K562 (cell line): ENCODE data around the gene CRLF3. TPM values are rescaled to one million over a fixed set of nuclear protein-coding genes. Genes with fewer than 3 reads are reported as not detected.

Source experiments
- ATAC-seq: fragments of 200-7000 bp; cut with Tn5 transposase; 3 replicates; pipeline ENCODE4 v1.9.1; 2020; ENCODE audit warnings: moderate library complexity
- BruUV-seq: library from RNA; stranded (reverse); fragments of 400-500 nt; replicated peaks from 2 replicates; lab custom pipeline; 2021; lab: Mats Ljungman, UMichigan
- CTCF ChIA-PET: fragments of 300-600 bp; formaldehyde crosslinking; extraction: SDS; loops from one replicate; lab custom pipeline; 2021; ENCODE audit warnings: low intra/inter-chr PET ratio; lab: Yijun Ruan, JAX
- POLR2A ChIA-PET: fragments of 300-600, 350-650 bp; sonication (Branson Sonifier 250); formaldehyde crosslinking; extraction: SDS; loops from one replicate; lab custom pipeline; 2021; ENCODE audit warnings: antibody characterized with exemption, inconsistent platforms; lab: Yijun Ruan, JAX
- DNase-seq, 4 experiments: peaks; one replicate each; pipeline versions ENCODE4 v3.0.0 to v3.0.0-alpha.2; 2011 to 2018; ENCODE audit warnings: low spot score in 3 of 4, mixed read lengths in 3 of 4; ENCODE audit errors: extremely low read depth in 1 of 4
- FAIRE-seq: peaks from 2 replicates; lab custom pipeline; 2011; peaks lifted over from hg19 to GRCh38; lab: Jason Lieb, UNC
- H2AFZ ChIP-seq: 2 replicates; pipeline ENCODE4 v1.6.0; 2011; ENCODE audit warnings: low read depth, low read length, control low read depth, inconsistent platforms
- H3K27ac ChIP-seq: fragments of 200-600 bp; 3 replicates; pipeline ENCODE4 v1.8.0; 2011; ENCODE audit warnings: low read depth, mild to moderate bottlenecking, control low read depth, inconsistent platforms, low read length, moderate library complexity, mixed read lengths; ENCODE audit errors: extremely low read depth
- H3K27me3 ChIP-seq, 2 experiments: fragments of 300-600 bp in 1 of 2; 2 replicates in 1 of 2; 3 replicates in 1 of 2; pipeline versions ENCODE4 v1.6.0 to v1.8.0; 2011; ENCODE audit warnings: inconsistent platforms in 2 of 2, low read length in 2 of 2, mild to moderate bottlenecking in 1 of 2, mixed read lengths in 1 of 2, moderate library complexity in 1 of 2; ENCODE audit not compliant: control insufficient read depth in 2 of 2, insufficient read depth in 2 of 2
- H3K36me3 ChIP-seq: fragments of 300-600 bp; 3 replicates; pipeline ENCODE4 v1.8.0; 2011; ENCODE audit warnings: mild to moderate bottlenecking, low read length, inconsistent platforms; ENCODE audit not compliant: control insufficient read depth, insufficient read depth
- H3K4me1 ChIP-seq, 2 experiments: fragments of 200-600 bp in 1 of 2; replicated peaks in 1 of 2; 2 replicates in 1 of 2; 3 replicates in 1 of 2; pipeline versions ENCODE4 v1.5.1 to v1.8.0; 2011; ENCODE audit warnings: inconsistent platforms in 2 of 2, low read length in 2 of 2, mild to moderate bottlenecking in 1 of 2, mixed read lengths in 1 of 2, moderate library complexity in 1 of 2; ENCODE audit not compliant: control insufficient read depth in 2 of 2, insufficient read depth in 2 of 2
- H3K4me2 ChIP-seq: 2 replicates; pipeline ENCODE4 v1.6.1; 2011; ENCODE audit warnings: low read length, control low read depth, inconsistent platforms, mixed read lengths; ENCODE audit not compliant: insufficient read depth
- H3K4me3 ChIP-seq: fragments of 200-600 bp; sonication (generic), shearing (Covaris generic); 2 replicates; pipeline ENCODE4 v1.5.1; 2016; ENCODE audit warnings: control low read depth, inconsistent platforms
- H3K79me2 ChIP-seq: fragments of 200-600 bp; 3 replicates; pipeline ENCODE4 v1.8.0; 2011; ENCODE audit warnings: low read length, inconsistent platforms; ENCODE audit not compliant: control insufficient read depth, insufficient read depth
- H3K9ac ChIP-seq, 2 experiments: 2 replicates each; pipeline versions ENCODE4 v1.6.0 to v1.6.1; 2011; ENCODE audit warnings: low read depth in 2 of 2, low read length in 2 of 2, control low read depth in 1 of 2, inconsistent platforms in 1 of 2, mild to moderate bottlenecking in 1 of 2, mixed read lengths in 1 of 2; ENCODE audit not compliant: insufficient read depth in 1 of 2
- H3K9me1 ChIP-seq: one replicate; pipeline ENCODE4 v1.6.0; 2011; ENCODE audit warnings: inconsistent platforms, mild to moderate bottlenecking, low read length, moderate library complexity; ENCODE audit not compliant: control insufficient read depth, insufficient read depth
- H3K9me3 ChIP-seq: replicated peaks from 2 replicates; pipeline ENCODE4 v1.5.1; 2011; ENCODE audit warnings: low read depth, low read length, inconsistent platforms; ENCODE audit not compliant: control insufficient read depth, insufficient read depth
- H4K20me1 ChIP-seq: replicated peaks from 2 replicates; pipeline ENCODE4 v1.6.1; 2011; ENCODE audit warnings: low read length, inconsistent platforms, mixed read lengths; ENCODE audit not compliant: control insufficient read depth, insufficient read depth
- E2F3 ChIP-seq: fragments of 250-450 bp; sonication (Bioruptor Pico); IDR thresholded peaks from 2 replicates; pipeline ENCODE4 v1.4.0; 2020; ENCODE audit warnings: mild to moderate bottlenecking
- EGR1 ChIP-seq: fragments of 450-650 bp; conservative IDR thresholded peaks from 2 replicates; pipeline ENCODE4 v1.6.1; 2017; ENCODE audit warnings: mild to moderate bottlenecking
- HDAC3 ChIP-seq: fragments of 450-650 bp; IDR thresholded peaks from 2 replicates; pipeline ENCODE4 v1.6.1; 2018; ENCODE audit warnings: borderline replicate concordance, mild to moderate bottlenecking, moderate library complexity; ENCODE audit not compliant: partially characterized antibody
- HIVEP1 ChIP-seq: fragments of 250-450 bp; sonication (Bioruptor Pico); IDR thresholded peaks from 2 replicates; pipeline ENCODE4 v1.4.0; 2020; ENCODE audit warnings: mild to moderate bottlenecking
- SRF ChIP-seq, 2 experiments: fragments of 250-450, 450-650 bp in 1 of 2; sonication (Bioruptor Pico) in 1 of 2; sonication (generic) in 1 of 2; formaldehyde crosslinking; IDR thresholded peaks; 2 replicates each; pipeline versions ENCODE4 v1.5.0 to v1.5.1; 2020 to 2022; ENCODE audit warnings: mild to moderate bottlenecking in 1 of 2, missing genetic modification reagents in 1 of 2
- ZBTB1 ChIP-seq: sonication (generic); formaldehyde crosslinking; IDR thresholded peaks from 2 replicates; pipeline ENCODE4 v1.8.1; 2023; ENCODE audit warnings: missing genetic modification reagents, low read depth, mild to moderate bottlenecking, borderline replicate concordance
- WGBS: fragments of 100-300 bp; shearing (Covaris generic); methylation state at CpG from one replicate; pipeline ENCODE4 v1.1.6; 2016; ENCODE audit warnings: low coverage, mixed read lengths; ENCODE audit not compliant: insufficient coverage; ENCODE audit errors: missing lambda C conversion rate; 5-methylcytosine and 5-hydroxymethylcytosine counted together
- in situ Hi-C: fragments of 300-500 bp; cut with MboI; formaldehyde crosslinking; loops from 4 replicates; pipeline ENCODE4 v1.15.0; 2018; ENCODE audit warnings: inconsistent platforms, mixed read lengths
- intact Hi-C: fragments of 100-400 bp; cut with micrococcal nuclease; formaldehyde crosslinking; loops from 2 replicates; pipeline ENCODE4 v1.14.2; 2022
- polyA plus RNA-seq, 8 experiments: library from polyadenylated mRNA; depleted of rRNA in 4 of 8; stranded (reverse) in 5 of 8; unstranded in 3 of 8; fragments of >200 nt; fragmentation: Nextera tagmentation in 2 of 8; fragmentation: Illumina TruSeq in 1 of 8; extraction: Ambion mirVana in 2 of 8; extraction: Trizol in 1 of 8; gene quantifications; 2 replicates each; pipeline versions ENCODE4 v1.2.1 to v1.2.3, GENCODE V29; 2011 to 2014; ENCODE audit warnings: inconsistent platforms in 1 of 8, missing spikeins in 1 of 8
- total RNA-seq, 7 experiments: library from RNA; depleted of rRNA in 6 of 7; stranded (reverse); fragments of >200 nt in 6 of 7; fragmentation: Illumina TruSeq in 2 of 7; extraction: Trizol in 2 of 7; gene quantifications; 2 replicates each; pipeline versions ENCODE4 v1.2.1 to v1.2.3, GENCODE V29; 2011 to 2021; ENCODE audit warnings: low replicate concordance in 1 of 7
- TF ChIP-seq, protein P1 (sequence below): sonication (generic); formaldehyde crosslinking; IDR thresholded peaks from 2 replicates; pipeline ENCODE4 v1.8.1; 2023; ENCODE audit warnings: mild to moderate bottlenecking, missing genetic modification reagents

Gene CRLF3
- total and polyA plus RNA-seq, 9 of the 15 experiments (the other 6 are each of a cell fraction or from before 2014, with no cell fraction given), result 13.2 to 55.9 (median 29.8) TPM

DNA sequence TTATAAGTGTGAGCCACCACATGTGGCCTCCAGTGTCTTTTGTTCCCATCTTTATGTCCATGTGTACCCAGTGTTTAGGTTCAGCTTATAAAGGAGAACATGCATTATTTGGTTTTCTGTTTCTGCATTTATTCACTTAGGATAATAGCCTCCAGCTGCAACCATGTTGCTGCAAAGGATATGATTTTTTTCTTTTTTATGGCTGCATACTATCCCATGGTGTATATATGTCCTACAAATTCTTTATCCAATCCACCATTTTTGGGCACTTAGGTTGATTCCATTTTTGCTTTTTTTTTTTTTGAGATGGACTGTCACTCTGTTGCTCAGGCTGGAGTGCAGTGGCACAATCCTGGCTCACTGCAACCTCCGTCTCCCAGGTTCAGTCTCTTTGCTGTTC lies 40.1 kb upstream of the CRLF3 start:
- peaks cover 71% of the 10 kb centered on the region for H3K36me3 ChIP-seq
- H3K9ac ChIP-seq, result no peak overlapping the region
- in situ Hi-C loops, result no loop called here
- CTCF ChIA-PET, result no interaction called here
- POLR2A ChIA-PET, result no interaction called here
- H3K79me2 ChIP-seq, result no peaks in the 10 kb centered on the region
- no TSS peak for BruUV-seq
- no peak for TF ChIP-seq EGR1
- no peak for TF ChIP-seq HDAC3
- no peak for TF ChIP-seq ZBTB1 (CRISPR knock-in tag)
- TF ChIP-seq, protein P1, sequence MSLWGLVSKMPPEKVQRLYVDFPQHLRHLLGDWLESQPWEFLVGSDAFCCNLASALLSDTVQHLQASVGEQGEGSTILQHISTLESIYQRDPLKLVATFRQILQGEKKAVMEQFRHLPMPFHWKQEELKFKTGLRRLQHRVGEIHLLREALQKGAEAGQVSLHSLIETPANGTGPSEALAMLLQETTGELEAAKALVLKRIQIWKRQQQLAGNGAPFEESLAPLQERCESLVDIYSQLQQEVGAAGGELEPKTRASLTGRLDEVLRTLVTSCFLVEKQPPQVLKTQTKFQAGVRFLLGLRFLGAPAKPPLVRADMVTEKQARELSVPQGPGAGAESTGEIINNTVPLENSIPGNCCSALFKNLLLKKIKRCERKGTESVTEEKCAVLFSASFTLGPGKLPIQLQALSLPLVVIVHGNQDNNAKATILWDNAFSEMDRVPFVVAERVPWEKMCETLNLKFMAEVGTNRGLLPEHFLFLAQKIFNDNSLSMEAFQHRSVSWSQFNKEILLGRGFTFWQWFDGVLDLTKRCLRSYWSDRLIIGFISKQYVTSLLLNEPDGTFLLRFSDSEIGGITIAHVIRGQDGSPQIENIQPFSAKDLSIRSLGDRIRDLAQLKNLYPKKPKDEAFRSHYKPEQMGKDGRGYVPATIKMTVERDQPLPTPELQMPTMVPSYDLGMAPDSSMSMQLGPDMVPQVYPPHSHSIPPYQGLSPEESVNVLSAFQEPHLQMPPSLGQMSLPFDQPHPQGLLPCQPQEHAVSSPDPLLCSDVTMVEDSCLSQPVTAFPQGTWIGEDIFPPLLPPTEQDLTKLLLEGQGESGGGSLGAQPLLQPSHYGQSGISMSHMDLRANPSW (CRISPR knock-in tag), result no peak
- TF ChIP-seq HIVEP1 (CRISPR knock-in tag), result no peak
- no peak for TF ChIP-seq E2F3 (CRISPR knock-in tag)
- TF ChIP-seq SRF (CRISPR knock-in tag; IDR thresholded peaks at IDR 0.05), result no peak
- H2AFZ ChIP-seq, result no peak overlapping the region
- no peaks in the 10 kb centered on the region for H3K4me1 ChIP-seq
- no peaks in the 10 kb centered on the region for H4K20me1 ChIP-seq
- no peak for ATAC-seq
- no peak overlapping the region for H3K4me3 ChIP-seq
- no peak overlapping the region for H3K4me2 ChIP-seq
- no peaks in the 10 kb centered on the region for H3K9me1 ChIP-seq
- WGBS, result 100% methylated on average over 1 of the region's 1 CpG
- intact Hi-C loops, result no loop called here
- H3K27ac ChIP-seq, result no peak overlapping the region
- H3K9me3 ChIP-seq, result no peaks in the 10 kb centered on the region
- no peak for FAIRE-seq
- no peaks in the 10 kb centered on the region for H3K27me3 ChIP-seq
- DNase-seq, result no peak
